ENCODE data around the gene PLEKHA1.

- no peak for TF ChIP-seq CTCF (IDR thresholded peaks at IDR 0.05)
- TF ChIP-seq ZFX (IDR thresholded peaks at IDR 0.05; ENCODE audit: borderline replicate concordance): no peak
Observed at GRCh38 chr10:122477436-122477835, 102.9 kb downstream of the PLEKHA1 start.
